SK-N-SH treated with all-trans-retinoic acid at 6 μM for 48 hours (cell line): ENCODE data around the gene EEF1G.
"Not testable (repeated sequence)": the region's sequence is repeated elsewhere in the genome, so short reads cannot be mapped to it uniquely, and the experiment has no call there.

ENCODE experiments used
- ATAC-seq: fragments of 200-7000 bp; cut with Tn5 transposase; 3 replicates; pipeline ENCODE4 v1.9.1; 2020; ENCODE audit warnings: mild to moderate bottlenecking, moderate library complexity
- ARNTL ChIP-seq: fragments of 450-650 bp; formaldehyde crosslinking; IDR thresholded peaks from 2 replicates; pipeline ENCODE4 v1.5.0; 2020; ENCODE audit warnings: low read depth, mild to moderate bottlenecking, moderate library complexity, borderline replicate concordance
- BACH2 ChIP-seq: fragments of 250-450 bp; sonication (Bioruptor Pico); IDR thresholded peaks from 2 replicates; pipeline ENCODE4 v1.9.0; 2021; ENCODE audit warnings: mild to moderate bottlenecking, borderline replicate concordance
- CREB5 ChIP-seq: fragments of 250-450 bp; sonication (Bioruptor Pico); IDR thresholded peaks from 2 replicates; pipeline ENCODE4 v1.5.1; 2020; ENCODE audit warnings: low read depth, mild to moderate bottlenecking, moderate library complexity
- CSDC2 ChIP-seq: fragments of 250-450 bp; sonication (Bioruptor Pico); IDR thresholded peaks from 2 replicates; pipeline ENCODE4 v1.5.0; 2020; ENCODE audit warnings: mild to moderate bottlenecking, moderate library complexity
- CSRNP3 ChIP-seq: fragments of 250-450 bp; sonication (Bioruptor Pico); IDR thresholded peaks from 2 replicates; pipeline ENCODE4 v1.5.1; 2021; ENCODE audit warnings: mild to moderate bottlenecking, moderate library complexity
- ESRRG ChIP-seq: fragments of 250-450 bp; sonication (Bioruptor Pico); IDR thresholded peaks from 2 replicates; pipeline ENCODE4 v1.6.1; 2021; ENCODE audit warnings: mild to moderate bottlenecking
- GLIS3 ChIP-seq: fragments of 250-450 bp; sonication (Bioruptor Pico); IDR thresholded peaks from 2 replicates; pipeline ENCODE4 v1.5.0; 2020; ENCODE audit warnings: mild to moderate bottlenecking, moderate library complexity
- ISL1 ChIP-seq: fragments of 250-450 bp; sonication (Bioruptor Pico); IDR thresholded peaks from 2 replicates; pipeline ENCODE4 v2.1.2; 2022; ENCODE audit warnings: mild to moderate bottlenecking, moderate library complexity
- OSR1 ChIP-seq: fragments of 250-450 bp; sonication (Bioruptor Pico); IDR thresholded peaks from 2 replicates; pipeline ENCODE4 v1.8.0; 2022; ENCODE audit warnings: moderate library complexity, mild to moderate bottlenecking, inconsistent platforms
- POU6F1 ChIP-seq: fragments of 250-450 bp; sonication (Bioruptor Pico); IDR thresholded peaks from 2 replicates; pipeline ENCODE4 v1.8.0; 2021; ENCODE audit warnings: low read depth, mild to moderate bottlenecking, moderate library complexity, borderline replicate concordance
- PPARA ChIP-seq: fragments of 250-450 bp; sonication (Bioruptor Pico); IDR thresholded peaks from 2 replicates; pipeline ENCODE4 v1.5.0; 2020; ENCODE audit warnings: mild to moderate bottlenecking, borderline replicate concordance
- RARB ChIP-seq: fragments of 250-450 bp; sonication (Bioruptor Pico); IDR thresholded peaks from 2 replicates; pipeline ENCODE4 v1.8.0; 2021; ENCODE audit warnings: mild to moderate bottlenecking, moderate library complexity
- SNAI2 ChIP-seq: fragments of 250-450 bp; sonication (Bioruptor Pico); IDR thresholded peaks from 2 replicates; pipeline ENCODE4 v1.5.0; 2020; ENCODE audit warnings: mild to moderate bottlenecking, moderate library complexity
- TCF4 ChIP-seq: fragments of 250-450 bp; sonication (Bioruptor Pico); IDR thresholded peaks from 2 replicates; pipeline ENCODE4 v1.8.0; 2021; ENCODE audit warnings: mild to moderate bottlenecking, moderate library complexity, borderline replicate concordance
- TOX ChIP-seq: fragments of 250-450 bp; sonication (Bioruptor Pico); IDR thresholded peaks from 2 replicates; pipeline ENCODE4 v1.8.0; 2021; ENCODE audit warnings: mild to moderate bottlenecking, moderate library complexity, borderline replicate concordance
- ZC3H10 ChIP-seq: fragments of 250-450 bp; sonication (Bioruptor Pico); IDR thresholded peaks from 2 replicates; pipeline ENCODE4 v1.5.1; 2021; ENCODE audit warnings: mild to moderate bottlenecking, moderate library complexity
- ZFP3 ChIP-seq: fragments of 250-450 bp; sonication (Bioruptor Pico); IDR thresholded peaks from 2 replicates; pipeline ENCODE4 v1.5.0; 2020; ENCODE audit warnings: mild to moderate bottlenecking, moderate library complexity
- ZFP30 ChIP-seq: fragments of 450-650 bp; formaldehyde crosslinking; IDR thresholded peaks from 2 replicates; pipeline ENCODE4 v1.5.0; 2022; ENCODE audit warnings: mild to moderate bottlenecking, moderate library complexity
- ZNF565 ChIP-seq: fragments of 450-650 bp; formaldehyde crosslinking; conservative IDR thresholded peaks from 2 replicates; pipeline ENCODE4 v1.5.0; 2020; ENCODE audit warnings: low read depth, mild to moderate bottlenecking, moderate library complexity
- ZNF70 ChIP-seq: fragments of 450-650 bp; formaldehyde crosslinking; IDR thresholded peaks from 2 replicates; pipeline ENCODE4 v1.5.0; 2020; ENCODE audit warnings: mild to moderate bottlenecking, moderate library complexity
- TF ChIP-seq, protein P1 (sequence below): fragments of 250-450 bp; sonication (Bioruptor Pico); IDR thresholded peaks from 2 replicates; pipeline ENCODE4 v1.5.0; 2020; ENCODE audit warnings: mild to moderate bottlenecking, moderate library complexity

Gene EEF1G

GRCh38 chr11:62572431-62572830 is 1.3 kb downstream of the EEF1G start:
- TF ChIP-seq ZC3H10 (no peak), ARNTL (CRISPR knock-in tag) (no peak), CSRNP3 (CRISPR knock-in tag) (no peak), CSDC2 (CRISPR knock-in tag) (no peak), ISL1 (CRISPR knock-in tag) (no peak), OSR1 (CRISPR knock-in tag) (no peak), BACH2 (no peak), PPARA (CRISPR knock-in tag) (no peak), TCF4 (CRISPR knock-in tag) (no peak), ZFP3 (CRISPR knock-in tag) (no peak), CREB5 (CRISPR knock-in tag) (no peak), RARB (CRISPR knock-in tag) (no peak), POU6F1 (CRISPR knock-in tag) (no peak), ZFP30 (CRISPR knock-in tag) (no peak), ESRRG (no peak), GLIS3 (CRISPR knock-in tag) (no peak), ZNF565 (no peak), ZNF70 (CRISPR knock-in tag) (no peak), TOX (CRISPR knock-in tag) (no peak)
- TF ChIP-seq, protein P1, sequence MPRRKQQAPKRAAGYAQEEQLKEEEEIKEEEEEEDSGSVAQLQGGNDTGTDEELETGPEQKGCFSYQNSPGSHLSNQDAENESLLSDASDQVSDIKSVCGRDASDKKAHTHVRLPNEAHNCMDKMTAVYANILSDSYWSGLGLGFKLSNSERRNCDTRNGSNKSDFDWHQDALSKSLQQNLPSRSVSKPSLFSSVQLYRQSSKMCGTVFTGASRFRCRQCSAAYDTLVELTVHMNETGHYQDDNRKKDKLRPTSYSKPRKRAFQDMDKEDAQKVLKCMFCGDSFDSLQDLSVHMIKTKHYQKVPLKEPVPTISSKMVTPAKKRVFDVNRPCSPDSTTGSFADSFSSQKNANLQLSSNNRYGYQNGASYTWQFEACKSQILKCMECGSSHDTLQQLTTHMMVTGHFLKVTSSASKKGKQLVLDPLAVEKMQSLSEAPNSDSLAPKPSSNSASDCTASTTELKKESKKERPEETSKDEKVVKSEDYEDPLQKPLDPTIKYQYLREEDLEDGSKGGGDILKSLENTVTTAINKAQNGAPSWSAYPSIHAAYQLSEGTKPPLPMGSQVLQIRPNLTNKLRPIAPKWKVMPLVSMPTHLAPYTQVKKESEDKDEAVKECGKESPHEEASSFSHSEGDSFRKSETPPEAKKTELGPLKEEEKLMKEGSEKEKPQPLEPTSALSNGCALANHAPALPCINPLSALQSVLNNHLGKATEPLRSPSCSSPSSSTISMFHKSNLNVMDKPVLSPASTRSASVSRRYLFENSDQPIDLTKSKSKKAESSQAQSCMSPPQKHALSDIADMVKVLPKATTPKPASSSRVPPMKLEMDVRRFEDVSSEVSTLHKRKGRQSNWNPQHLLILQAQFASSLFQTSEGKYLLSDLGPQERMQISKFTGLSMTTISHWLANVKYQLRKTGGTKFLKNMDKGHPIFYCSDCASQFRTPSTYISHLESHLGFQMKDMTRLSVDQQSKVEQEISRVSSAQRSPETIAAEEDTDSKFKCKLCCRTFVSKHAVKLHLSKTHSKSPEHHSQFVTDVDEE = no peak
- TF ChIP-seq, all 23 proteins: peak for 0
- no peak for ATAC-seq

DNA sequence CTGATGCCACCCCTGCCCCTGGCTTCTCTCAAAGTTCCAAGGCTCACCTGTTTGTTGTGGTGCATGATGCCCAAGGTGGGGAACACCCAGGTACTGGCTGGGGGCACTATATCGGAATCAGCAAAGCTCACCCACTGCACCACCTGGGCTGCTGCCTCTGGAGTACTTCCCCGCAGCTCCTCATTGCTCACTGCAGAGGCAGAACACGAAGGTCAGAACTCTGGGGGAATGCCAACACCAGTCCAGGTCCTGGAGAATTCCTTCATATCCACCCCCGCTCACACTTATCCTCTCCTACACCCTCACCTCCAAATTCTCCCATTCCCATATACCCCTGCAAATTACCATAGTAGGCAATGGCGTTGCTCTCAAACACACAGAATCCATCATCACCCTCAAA is 2.2 kb downstream of the EEF1G start:
- ATAC-seq = not testable (repeated sequence)

- ATAC-seq = not testable (repeated sequence)
Observed at GRCh38 chr11:62570903-62571302, 2.8 kb downstream of the EEF1G start.

DNA sequence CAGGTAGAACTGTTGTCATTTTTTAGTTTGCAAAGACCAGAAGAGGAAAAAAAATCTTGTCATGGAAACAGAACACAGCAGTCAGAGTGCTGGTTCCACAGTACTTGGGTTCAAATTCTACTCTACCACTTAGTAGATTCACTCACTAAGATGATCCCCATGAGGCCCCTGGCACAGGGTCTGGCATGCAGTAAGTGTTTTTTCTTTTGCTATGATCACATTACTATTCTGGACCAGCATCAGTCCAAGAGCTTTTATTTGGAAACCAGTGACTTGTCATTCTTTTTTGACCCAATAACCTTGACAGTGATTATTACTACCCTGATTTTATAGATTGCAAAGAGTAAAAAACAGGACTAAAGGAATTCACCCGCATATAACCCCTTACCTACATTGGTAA is 4.1 kb downstream of the EEF1G start:
- no peak for ATAC-seq
- no peak for TF ChIP-seq CREB5 (CRISPR knock-in tag)
- no peak for TF ChIP-seq SNAI2 (CRISPR knock-in tag)
- TF ChIP-seq ZC3H10 = no peak
- TF ChIP-seq PPARA (CRISPR knock-in tag) = no peak
